Tibial artery (tissue), 4 donors: ENCODE results near the gene ATG7.
"Not testable (repeated sequence)": the region's sequence is repeated elsewhere in the genome, so short reads cannot be mapped to it uniquely, and the experiment has no call there.

Experiments used
- DNase-seq, 2 donors: peaks; one replicate each; pipeline ENCODE4 v3.0.0-alpha.2; 2019
- H3K27ac ChIP-seq, 2 donors: fragments of 200-600 bp; sonication (generic) in 1 of 2; 1 replicate in 1 of 2; 2 replicates in 1 of 2; pipeline ENCODE4 v1.5.1; 2018 to 2019; ENCODE audit warnings: mild to moderate bottlenecking in 1 of 2
- H3K27me3 ChIP-seq, 2 donors: fragments of 200-600 bp; sonication (generic) in 1 of 2; one replicate each; pipeline versions ENCODE4 v1.5.1 to v1.6.0; 2016 to 2019
- H3K36me3 ChIP-seq, 3 donors: fragments of 200-600 bp; sonication (generic) in 2 of 3; one replicate each; pipeline ENCODE4 v1.5.1; 2016 to 2019; ENCODE audit warnings: mild to moderate bottlenecking in 2 of 3
- H3K4me1 ChIP-seq, 4 donors: fragments of 200-600 bp; sonication (generic) in 2 of 4; 1 replicate in 3 of 4; 2 replicates in 1 of 4; pipeline ENCODE4 v1.5.1; 2016 to 2019
- H3K4me3 ChIP-seq, 2 donors: fragments of 200-600 bp; sonication (generic) in 1 of 2; 1 replicate in 1 of 2; 2 replicates in 1 of 2; pipeline ENCODE4 v1.5.1; 2018 to 2019; ENCODE audit warnings: mild to moderate bottlenecking in 2 of 2
- H3K9me3 ChIP-seq, 3 donors: fragments of 200-600 bp; sonication (generic) in 1 of 3; one replicate each; pipeline ENCODE4 v1.5.1; 2016 to 2019
- CTCF ChIP-seq, 2 experiments: fragments of 200-600 bp in 1 of 2; fragments of 450-650 bp in 1 of 2; IDR thresholded peaks; one replicate each; pipeline ENCODE4 v1.5.1; 2017 to 2019; ENCODE audit warnings: antibody characterized with exemption in 2 of 2, mild to moderate bottlenecking in 1 of 2, moderate library complexity in 1 of 2
- intact Hi-C: fragments of 100-400 bp; cut with DNase I; formaldehyde crosslinking; loops from one replicate; pipeline ENCODE4 v1.15.0; 2023; ENCODE audit warnings: low total_unique reads

ATG7 gene

GRCh38 chr3:11568503-11569155 is 296.4 kb downstream of the ATG7 start:
- Histone ChIP-seq H3K27me3 (no peaks in the 10 kb centered on the region), H3K4me3 (peak overlapping the region; percentile 27 to 34), H3K9me3 (no peaks in the 10 kb centered on the region), H3K36me3 (peaks cover 0 to 29% (median 10%) of the 10 kb centered on the region in 3 donors), H3K27ac (peak overlapping the region; percentile 87 to 95), H3K4me1 (peaks cover 5 to 64% (median 58%) of the 10 kb centered on the region in 4 donors)
- TF ChIP-seq CTCF (IDR thresholded peaks at IDR 0.05): no peak
- intact Hi-C loops: loop anchor here (10.0 kb wide), 2 partner anchors 76 to 94 kb away; partner anchors contain the start of gene VGLL4
- peak; percentile 89 to 95 for DNase-seq

GRCh38 chr3:11569156-11569741 is 297.1 kb downstream of the ATG7 start:
- Histone ChIP-seq H3K4me1 (peaks cover 5 to 68% (median 57%) of the 10 kb centered on the region in 4 donors), H3K9me3 (no peaks in the 10 kb centered on the region), H3K27ac (peak overlapping the region; percentile 87 to 95), H3K4me3 (peak overlapping the region; percentile 27 to 34), H3K36me3 (peaks cover 0 to 23% (median 8%) of the 10 kb centered on the region in 3 donors), H3K27me3 (no peaks in the 10 kb centered on the region)
- DNase-seq: peak in 1 of 2 donors; percentile 67
- no peak for TF ChIP-seq CTCF (IDR thresholded peaks at IDR 0.05)
- intact Hi-C loops: loop anchor here (10.0 kb wide), 2 partner anchors 76 to 94 kb away; partner anchors contain the start of gene VGLL4

- no peak for TF ChIP-seq CTCF (IDR thresholded peaks at IDR 0.05)
Observed at GRCh38 chr3:11570251-11570650, 298.1 kb downstream of the ATG7 start.

GRCh38 chr3:11570789-11571495 is 298.7 kb downstream of the ATG7 start:
- Histone ChIP-seq H3K4me1 (peaks cover 5 to 72% (median 56%) of the 10 kb centered on the region in 4 donors), H3K27ac (peak overlapping the region; percentile 87 to 95), H3K27me3 (no peaks in the 10 kb centered on the region), H3K9me3 (no peaks in the 10 kb centered on the region), H3K4me3 (no peak overlapping the region), H3K36me3 (peaks cover 0 to 20% (median 8%) of the 10 kb centered on the region in 3 donors)
- intact Hi-C loops: loop anchor here (10.0 kb wide), 1 partner anchor 234 kb away; no protein-coding TSS in a partner anchor
- DNase-seq: peak in 1 of 2 donors; percentile 67
- TF ChIP-seq CTCF (IDR thresholded peaks at IDR 0.05): no peak

More at GRCh38 chr3:11570251-11570650, 298.1 kb downstream of the ATG7 start:
- Histone ChIP-seq H3K27ac (peak overlapping the region; percentile 87 to 95), H3K36me3 (peaks cover 0 to 21% (median 8%) of the 10 kb centered on the region in 3 donors), H3K4me1 (peaks cover 5 to 65% (median 53%) of the 10 kb centered on the region in 4 donors), H3K27me3 (no peaks in the 10 kb centered on the region), H3K9me3 (no peaks in the 10 kb centered on the region), H3K4me3 (no peak overlapping the region)
- peak in 1 of 2 donors; percentile 73 for DNase-seq
- intact Hi-C loops: loop anchor here (10.0 kb wide), 1 partner anchor 235 kb away; no protein-coding TSS in a partner anchor

GRCh38 chr3:11572660-11573059 is 300.5 kb downstream of the ATG7 start:
- intact Hi-C loops: loop anchor here (10.0 kb wide), 1 partner anchor 232 kb away; no protein-coding TSS in a partner anchor
- H3K4me1 ChIP-seq: peaks cover 5 to 71% (median 51%) of the 10 kb centered on the region in 4 donors
- DNase-seq: peak in 1 of 2 donors; percentile 55
- not testable (repeated sequence) for H3K4me3 ChIP-seq, H3K36me3 ChIP-seq, H3K27ac ChIP-seq, H3K27me3 ChIP-seq, H3K9me3 ChIP-seq
